ENCODE data around the gene CTSS.

DNA sequence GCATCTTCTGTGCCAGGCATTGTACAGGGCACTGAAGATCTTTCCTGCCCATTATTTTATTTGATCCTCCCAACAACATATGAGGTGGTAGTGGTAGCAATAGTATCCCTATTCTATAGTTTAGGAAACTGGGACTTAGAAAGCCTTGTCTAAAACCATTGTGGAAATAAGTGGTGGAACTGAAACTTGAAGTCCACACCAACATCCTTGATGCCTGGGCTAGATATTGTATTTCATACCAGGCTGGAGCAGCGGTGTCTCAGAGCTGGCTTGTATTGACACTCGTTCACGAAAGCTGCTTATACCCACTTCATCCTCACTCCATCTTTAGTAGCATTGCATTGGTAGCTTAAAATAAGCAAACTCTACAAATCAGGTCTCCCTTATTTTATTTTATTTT lies 9.7 kb upstream of the CTSS start:
- TF ChIP-seq, protein P1, sequence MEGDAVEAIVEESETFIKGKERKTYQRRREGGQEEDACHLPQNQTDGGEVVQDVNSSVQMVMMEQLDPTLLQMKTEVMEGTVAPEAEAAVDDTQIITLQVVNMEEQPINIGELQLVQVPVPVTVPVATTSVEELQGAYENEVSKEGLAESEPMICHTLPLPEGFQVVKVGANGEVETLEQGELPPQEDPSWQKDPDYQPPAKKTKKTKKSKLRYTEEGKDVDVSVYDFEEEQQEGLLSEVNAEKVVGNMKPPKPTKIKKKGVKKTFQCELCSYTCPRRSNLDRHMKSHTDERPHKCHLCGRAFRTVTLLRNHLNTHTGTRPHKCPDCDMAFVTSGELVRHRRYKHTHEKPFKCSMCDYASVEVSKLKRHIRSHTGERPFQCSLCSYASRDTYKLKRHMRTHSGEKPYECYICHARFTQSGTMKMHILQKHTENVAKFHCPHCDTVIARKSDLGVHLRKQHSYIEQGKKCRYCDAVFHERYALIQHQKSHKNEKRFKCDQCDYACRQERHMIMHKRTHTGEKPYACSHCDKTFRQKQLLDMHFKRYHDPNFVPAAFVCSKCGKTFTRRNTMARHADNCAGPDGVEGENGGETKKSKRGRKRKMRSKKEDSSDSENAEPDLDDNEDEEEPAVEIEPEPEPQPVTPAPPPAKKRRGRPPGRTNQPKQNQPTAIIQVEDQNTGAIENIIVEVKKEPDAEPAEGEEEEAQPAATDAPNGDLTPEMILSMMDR (IDR thresholded peaks at IDR 0.05; ENCODE audit: low read depth, low read length): no peak
- no peak for TF ChIP-seq POLR2A (IDR thresholded peaks at IDR 0.05; ENCODE audit: extremely low read depth, insufficient read length)
- TF ChIP-seq MAX (IDR thresholded peaks at IDR 0.05; ENCODE audit: low read depth, low read length): no peak

Data from NB4 (cell line).